Left lung (tissue), 10 donors: ENCODE data around the gene ACAA1. TPM values are rescaled to one million over a fixed set of nuclear protein-coding genes. Genes with fewer than 3 reads are reported as not detected.

Experiments used
- ATAC-seq: fragments of 200-7000 bp; cut with Tn5 transposase; one replicate; pipeline ENCODE4 v1.9.1; 2020; ENCODE audit warnings: moderate library complexity
- DNase-seq, 4 donors: peaks; one replicate each; pipeline ENCODE4 v3.0.0-alpha.2; 2013 to 2020
- H3K27ac ChIP-seq, 2 donors: fragments of 200-600 bp; sonication (generic) in 1 of 2; one replicate each; pipeline versions ENCODE4 v1.5.0 to v1.8.0; 2020 to 2021
- H3K27me3 ChIP-seq, 2 donors: fragments of 200-600 bp; sonication (generic) in 1 of 2; one replicate each; pipeline versions ENCODE4 v1.5.0 to v1.8.0; 2020 to 2021
- H3K36me3 ChIP-seq, 2 donors: fragments of 200-600 bp; sonication (generic) in 1 of 2; one replicate each; pipeline versions ENCODE4 v1.5.0 to v1.8.0; 2020 to 2021
- H3K4me1 ChIP-seq, 2 donors: fragments of 200-600 bp; one replicate each; pipeline ENCODE4 v1.8.0; 2021
- H3K4me3 ChIP-seq, 2 donors: fragments of 200-600 bp; sonication (generic) in 1 of 2; one replicate each; pipeline versions ENCODE4 v1.5.0 to v1.8.0; 2020 to 2021; ENCODE audit warnings: mild to moderate bottlenecking in 1 of 2
- H3K9me3 ChIP-seq, 2 donors: fragments of 200-600 bp; sonication (generic) in 1 of 2; one replicate each; pipeline versions ENCODE4 v1.5.0 to v1.8.0; 2020 to 2021
- intact Hi-C, 2 donors: fragments of 100-400 bp; cut with DNase I; formaldehyde crosslinking; loops; one replicate each; pipeline versions ENCODE4 v1.11.2 to v1.14.2; 2022
- polyA plus RNA-seq, 6 donors: library from polyadenylated mRNA; unstranded; fragments of 120-200 nt; gene quantifications; one replicate each; pipeline ENCODE4 v1.2.1, GENCODE V29; 2013; ENCODE audit not compliant: insufficient read length in 6 of 6
- total RNA-seq, 2 donors: library from RNA; stranded (reverse); fragmentation: NEBNext Ultra II Directional; extraction: Animal tissue kit (Norgen Biotek cat#: 25700); gene quantifications; one replicate each; pipeline ENCODE4 v1.2.1, GENCODE V29; 2021
- TF ChIP-seq, protein P1 (sequence below), 2 donors: fragments of 200-600 bp; sonication (generic) in 1 of 2; IDR thresholded peaks; one replicate each; pipeline versions ENCODE4 v1.5.0 to v1.8.0; 2021; ENCODE audit warnings: antibody characterized with exemption in 2 of 2
- donor health status: DM: no; HTN: yes; CAD: no.
- donor health status: DM: no; HTN: no; CAD: no.

The ACAA1 gene
- total and polyA plus RNA-seq, 8 donors, result 54.3 to 106 (median 60.2) TPM

DNA sequence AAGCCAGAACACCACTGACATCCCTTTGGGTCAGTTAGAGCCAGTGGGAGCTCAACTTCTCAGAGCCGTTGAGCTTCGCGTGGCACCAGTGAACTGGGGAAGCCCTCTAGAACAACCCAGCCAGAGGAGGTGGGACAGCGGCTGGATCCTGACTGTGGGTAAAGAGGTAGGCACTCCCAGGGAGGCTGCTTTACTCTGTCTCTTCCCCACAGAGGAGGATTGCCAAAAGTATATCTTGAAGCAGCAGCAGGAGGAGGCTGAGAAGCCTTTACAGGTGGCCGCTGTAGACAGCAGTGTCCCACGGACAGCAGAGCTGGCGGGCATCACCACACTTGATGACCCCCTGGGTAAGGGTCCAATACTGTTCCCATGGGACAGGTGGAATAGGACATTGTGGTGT is 2.7 kb upstream of the ACAA1 start:
- intact Hi-C loops, result loop anchor here in 1 of 2 donors (10.0 kb wide), 1 partner anchor 85 kb away; no protein-coding TSS in a partner anchor
- Histone ChIP-seq H3K36me3 (peaks cover 0 to 29% of the 10 kb centered on the region in 2 donors), H3K9me3 (no peaks in the 10 kb centered on the region), H3K27me3 (no peaks in the 10 kb centered on the region), H3K4me3 (peak overlapping the region; percentile 89 to 97), H3K4me1 (peaks cover 28 to 51% of the 10 kb centered on the region in 2 donors), H3K27ac (peak overlapping the region in 1 of 2 donors; percentile 98)
- TF ChIP-seq, protein P1, sequence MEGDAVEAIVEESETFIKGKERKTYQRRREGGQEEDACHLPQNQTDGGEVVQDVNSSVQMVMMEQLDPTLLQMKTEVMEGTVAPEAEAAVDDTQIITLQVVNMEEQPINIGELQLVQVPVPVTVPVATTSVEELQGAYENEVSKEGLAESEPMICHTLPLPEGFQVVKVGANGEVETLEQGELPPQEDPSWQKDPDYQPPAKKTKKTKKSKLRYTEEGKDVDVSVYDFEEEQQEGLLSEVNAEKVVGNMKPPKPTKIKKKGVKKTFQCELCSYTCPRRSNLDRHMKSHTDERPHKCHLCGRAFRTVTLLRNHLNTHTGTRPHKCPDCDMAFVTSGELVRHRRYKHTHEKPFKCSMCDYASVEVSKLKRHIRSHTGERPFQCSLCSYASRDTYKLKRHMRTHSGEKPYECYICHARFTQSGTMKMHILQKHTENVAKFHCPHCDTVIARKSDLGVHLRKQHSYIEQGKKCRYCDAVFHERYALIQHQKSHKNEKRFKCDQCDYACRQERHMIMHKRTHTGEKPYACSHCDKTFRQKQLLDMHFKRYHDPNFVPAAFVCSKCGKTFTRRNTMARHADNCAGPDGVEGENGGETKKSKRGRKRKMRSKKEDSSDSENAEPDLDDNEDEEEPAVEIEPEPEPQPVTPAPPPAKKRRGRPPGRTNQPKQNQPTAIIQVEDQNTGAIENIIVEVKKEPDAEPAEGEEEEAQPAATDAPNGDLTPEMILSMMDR (IDR thresholded peaks at IDR 0.05), result no peak
- no peak for ATAC-seq
- DNase-seq, result no peak

DNA sequence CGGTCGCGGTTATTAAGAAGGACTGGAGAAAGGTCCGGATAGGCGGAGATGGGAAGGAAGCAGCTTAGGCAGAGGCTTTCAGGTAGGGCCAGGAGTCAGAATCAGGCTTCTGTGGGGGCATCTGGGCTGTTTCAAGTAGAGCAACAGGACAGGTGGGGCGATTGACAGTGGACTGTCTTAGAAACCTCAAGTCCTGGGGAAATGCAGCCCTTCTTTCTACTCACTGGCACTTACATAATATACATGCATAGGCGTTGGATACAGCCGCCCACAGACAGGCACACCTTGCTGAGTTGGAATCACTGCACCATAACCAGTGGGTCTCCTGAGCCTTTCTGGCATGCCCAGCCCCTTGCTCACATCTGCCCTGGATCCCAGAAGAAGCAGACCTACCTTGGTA is 2.3 kb upstream of the ACAA1 start:
- TF ChIP-seq, protein P1 (IDR thresholded peaks at IDR 0.05), result no peak
- peaks cover 30 to 55% of the 10 kb centered on the region in 2 donors for H3K4me1 ChIP-seq
- intact Hi-C loops, result loop anchor here in 1 of 2 donors (10.0 kb wide), 1 partner anchor 86 kb away; no protein-coding TSS in a partner anchor
- peak overlapping the region; percentile 89 to 97 for H3K4me3 ChIP-seq
- peak overlapping the region; percentile 96 to 98 for H3K27ac ChIP-seq
- DNase-seq (no peak), ATAC-seq (no peak)
- H3K36me3 ChIP-seq, result peaks cover 0 to 29% of the 10 kb centered on the region in 2 donors
- no peaks in the 10 kb centered on the region for H3K27me3 ChIP-seq
- no peaks in the 10 kb centered on the region for H3K9me3 ChIP-seq

DNA sequence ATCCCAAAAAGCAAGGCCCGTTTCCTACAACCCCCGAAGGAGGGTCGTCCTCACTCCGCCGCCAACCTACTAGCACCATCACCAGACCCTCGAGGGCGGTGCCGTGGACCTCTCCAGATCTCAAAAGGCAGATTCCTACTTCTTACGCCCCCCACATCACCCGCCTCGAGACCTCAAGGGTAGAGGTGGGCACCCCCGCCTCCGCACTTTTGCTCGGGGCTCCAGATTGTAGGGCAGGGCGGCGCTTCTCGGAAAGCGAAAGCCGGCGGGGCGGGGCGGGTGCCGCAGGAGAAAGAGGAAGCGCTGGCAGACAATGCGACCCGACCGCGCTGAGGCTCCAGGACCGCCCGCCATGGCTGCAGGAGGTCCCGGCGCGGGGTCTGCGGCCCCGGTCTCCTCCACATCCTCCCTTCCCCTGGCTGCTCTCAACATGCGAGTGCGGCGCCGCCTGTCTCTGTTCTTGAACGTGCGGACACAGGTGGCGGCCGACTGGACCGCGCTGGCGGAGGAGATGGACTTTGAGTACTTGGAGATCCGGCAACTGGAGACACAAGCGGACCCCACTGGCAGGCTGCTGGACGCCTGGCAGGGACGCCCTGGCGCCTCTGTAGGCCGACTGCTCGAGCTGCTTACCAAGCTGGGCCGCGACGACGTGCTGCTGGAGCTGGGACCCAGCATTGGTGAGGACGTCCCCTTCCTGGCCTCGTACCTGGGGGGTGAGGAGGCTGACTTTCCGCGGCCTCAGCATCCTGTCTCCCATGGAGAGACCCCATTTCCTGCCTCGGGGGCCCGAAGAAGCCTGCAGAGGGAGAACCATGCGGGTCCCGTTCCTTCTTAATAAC is 1.6 kb upstream of the ACAA1 start, which contains the start of gene MYD88:
TSS of gene MYD88 (plus strand) at position 313 of the 842 bp plus-strand sequence. CDS start at position 353, 40 bp downstream.
- Histone ChIP-seq H3K36me3 (peaks cover 0 to 35% of the 10 kb centered on the region in 2 donors), H3K4me3 (peak within 1 kb of the TSS; percentile 89 to 97), H3K27ac (peak within 1 kb of the TSS; percentile 96 to 98), H3K9me3 (no peaks in the 10 kb centered on the region), H3K27me3 (no peaks in the 10 kb centered on the region), H3K4me1 (peaks cover 34 to 60% of the 10 kb centered on the region in 2 donors)
- intact Hi-C loops, result loop anchor here in 1 of 2 donors (10.0 kb wide), 1 partner anchor 86 kb away; no protein-coding TSS in a partner anchor
- peak; percentile 62 to 99 (median 79) for DNase-seq
- TF ChIP-seq, protein P1 (IDR thresholded peaks at IDR 0.05), result no peak
- ATAC-seq, result peak; percentile 57

DNA sequence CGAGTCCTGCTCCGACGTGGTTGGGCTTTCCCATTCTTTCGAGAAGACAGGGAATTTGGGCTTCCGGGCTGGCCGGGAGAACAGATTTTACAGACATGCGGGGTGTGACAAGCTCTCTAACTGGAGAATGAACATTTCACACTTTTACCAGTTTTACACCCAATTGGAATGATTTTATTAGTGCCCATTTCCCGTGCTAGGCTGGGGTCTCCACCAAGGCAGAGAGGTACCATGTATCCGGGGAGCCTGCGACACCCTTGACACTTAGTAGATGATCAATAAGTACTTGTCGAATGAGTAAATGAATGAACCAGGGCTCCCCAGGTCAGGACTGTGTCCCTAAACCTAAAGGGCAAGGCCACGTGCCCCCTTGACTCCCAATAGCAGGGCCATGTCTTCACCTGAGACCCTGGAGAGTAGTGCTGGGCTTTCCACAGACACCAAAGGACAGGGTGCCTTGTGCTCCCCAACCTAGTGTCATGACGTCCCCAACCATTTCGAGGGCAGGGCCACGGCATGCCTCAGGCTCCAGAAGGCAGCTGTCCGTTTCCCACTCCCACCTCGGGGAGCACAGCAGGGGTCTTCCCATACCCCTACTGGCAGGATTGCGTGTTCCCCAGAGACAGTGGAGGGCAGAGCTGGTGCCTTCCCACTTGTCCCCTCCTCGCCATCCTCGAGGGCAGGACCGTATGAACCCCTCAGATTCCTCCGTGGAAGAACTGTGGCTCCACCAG is 855 bp upstream of the ACAA1 start:
- TF ChIP-seq, protein P1 (IDR thresholded peaks at IDR 0.05), result no peak
- Histone ChIP-seq H3K4me1 (peaks cover 34 to 63% of the 10 kb centered on the region in 2 donors), H3K36me3 (peaks cover 0 to 42% of the 10 kb centered on the region in 2 donors), H3K27me3 (no peaks in the 10 kb centered on the region), H3K4me3 (peak overlapping the region; percentile 89 to 97), H3K27ac (peak overlapping the region; percentile 96 to 98), H3K9me3 (no peaks in the 10 kb centered on the region)
- DNase-seq, result peak in 3 of 4 donors; percentile 21 to 53 (median 22)
- ATAC-seq, result peak; percentile 5
- intact Hi-C loops, result loop anchor here in 1 of 2 donors (10.0 kb wide), 1 partner anchor 87 kb away; no protein-coding TSS in a partner anchor
